H9 (cell line): Measurements from ENCODE around the gene RNF20. TPM values are rescaled to one million over a fixed set of nuclear protein-coding genes. Genes with fewer than 3 reads are reported as not detected.
A peak's percentile ranks its signal among the peaks of the same experiment; 100 is the strongest.

Source experiments
- DNase-seq: peaks from one replicate; pipeline ENCODE4 v3.0.0-alpha.2; 2017
- H2AFZ ChIP-seq: one replicate; pipeline ENCODE4 v1.6.1; 2013; ENCODE audit warnings: mild to moderate bottlenecking, low read length, control low read depth, moderate library complexity
- H2AK5ac ChIP-seq: 2 replicates; pipeline ENCODE4 v1.6.1; 2013; ENCODE audit warnings: low read length, control low read depth, mixed read lengths; ENCODE audit not compliant: insufficient read length
- H2BK120ac ChIP-seq: one replicate; pipeline ENCODE4 v1.6.1; 2013; ENCODE audit warnings: low read depth, mild to moderate bottlenecking, low read length, control low read depth, inconsistent platforms; ENCODE audit not compliant: poor library complexity, severe bottlenecking
- H2BK12ac ChIP-seq: 2 replicates; pipeline ENCODE4 v1.6.1; 2013; ENCODE audit warnings: low read length, control low read depth, mixed read lengths, low read depth; ENCODE audit not compliant: insufficient read length
- H2BK15ac ChIP-seq: 2 replicates; pipeline ENCODE4 v1.6.1; 2013; ENCODE audit warnings: low read depth, low read length, control low read depth
- H2BK20ac ChIP-seq: one replicate; pipeline ENCODE4 v1.6.1; 2013; ENCODE audit warnings: low read depth, mild to moderate bottlenecking, low read length, control low read depth, inconsistent platforms; ENCODE audit not compliant: poor library complexity, severe bottlenecking
- H2BK5ac ChIP-seq: 2 replicates; pipeline ENCODE4 v1.6.1; 2013; ENCODE audit warnings: low read length, control low read depth, mixed read lengths; ENCODE audit not compliant: insufficient read length
- H3K14ac ChIP-seq: 2 replicates; pipeline ENCODE4 v1.6.1; 2013; ENCODE audit warnings: low read length, control low read depth; ENCODE audit not compliant: insufficient read depth
- H3K18ac ChIP-seq: 2 replicates; pipeline ENCODE4 v1.6.1; 2013; ENCODE audit warnings: low read depth, mild to moderate bottlenecking, mixed read lengths, low read length, control low read depth; ENCODE audit not compliant: insufficient read length
- H3K23ac ChIP-seq: 2 replicates; pipeline ENCODE4 v1.6.1; 2013; ENCODE audit warnings: low read length, control low read depth, mixed read lengths, low read depth; ENCODE audit not compliant: insufficient read length
- H3K23me2 ChIP-seq: 2 replicates; pipeline ENCODE4 v1.6.1; 2013; ENCODE audit warnings: low read depth, mild to moderate bottlenecking, mixed read lengths, low read length, control low read depth; ENCODE audit not compliant: insufficient read length, poor library complexity, severe bottlenecking
- H3K27ac ChIP-seq: 2 replicates; pipeline ENCODE4 v1.5.1; 2013; ENCODE audit warnings: low read length, control low read depth, mixed read lengths, low read depth; ENCODE audit not compliant: insufficient read length
- H3K27me3 ChIP-seq: 2 replicates; pipeline ENCODE4 v1.6.1; 2013; ENCODE audit warnings: low read length, control low read depth, inconsistent platforms; ENCODE audit not compliant: insufficient read depth
- H3K4ac ChIP-seq: 2 replicates; pipeline ENCODE4 v1.6.1; 2013; ENCODE audit warnings: low read depth, mild to moderate bottlenecking, control low read depth, inconsistent platforms, low read length, moderate library complexity
- H3K4me1 ChIP-seq: 2 replicates; pipeline ENCODE4 v1.6.1; 2013; ENCODE audit warnings: low read length, control low read depth, inconsistent platforms; ENCODE audit not compliant: insufficient read depth
- H3K4me2 ChIP-seq: 2 replicates; pipeline ENCODE4 v1.6.1; 2013; ENCODE audit warnings: low read length, control low read depth, mixed read lengths; ENCODE audit not compliant: insufficient read length, insufficient read depth
- H3K56ac ChIP-seq: 2 replicates; pipeline ENCODE4 v1.6.1; 2013; ENCODE audit warnings: low read depth, mild to moderate bottlenecking, mixed read lengths, low read length, control low read depth; ENCODE audit not compliant: insufficient read length
- H3K79me1 ChIP-seq: 2 replicates; pipeline ENCODE4 v1.6.1; 2013; ENCODE audit warnings: low read depth, mild to moderate bottlenecking, moderate library complexity, low read length, control low read depth, inconsistent platforms; ENCODE audit not compliant: insufficient read depth, poor library complexity, severe bottlenecking
- H3K79me2 ChIP-seq: 2 replicates; pipeline ENCODE4 v1.6.1; 2013; ENCODE audit warnings: low read length, control low read depth, inconsistent platforms; ENCODE audit not compliant: insufficient read depth
- H3K9ac ChIP-seq: 2 replicates; pipeline ENCODE4 v1.6.1; 2013; ENCODE audit warnings: low read length, control low read depth, mixed read lengths; ENCODE audit not compliant: insufficient read length; ENCODE audit errors: extremely low read depth
- H3K9me3 ChIP-seq: one replicate; pipeline ENCODE4 v1.6.1; 2013; ENCODE audit warnings: low read depth, low read length, inconsistent platforms; ENCODE audit not compliant: control insufficient read depth
- H3T11ph ChIP-seq: one replicate; pipeline ENCODE4 v1.6.1; 2013; ENCODE audit warnings: mild to moderate bottlenecking, low read length, control low read depth, inconsistent platforms
- H4K20me1 ChIP-seq: one replicate; pipeline ENCODE4 v1.6.1; 2013; ENCODE audit not compliant: control insufficient read depth, insufficient read length, insufficient read depth
- H4K5ac ChIP-seq: 2 replicates; pipeline ENCODE4 v1.6.1; 2013; ENCODE audit warnings: low read depth, mild to moderate bottlenecking, mixed read lengths, low read length, control low read depth; ENCODE audit not compliant: insufficient read length
- H4K8ac ChIP-seq: replicated peaks from 2 replicates; pipeline ENCODE4 v1.6.1; 2013; ENCODE audit warnings: low read length, control low read depth, mixed read lengths, low read depth; ENCODE audit not compliant: insufficient read length
- H4K91ac ChIP-seq: 2 replicates; pipeline ENCODE4 v1.6.1; 2013; ENCODE audit warnings: low read depth, mild to moderate bottlenecking, moderate library complexity, mixed read lengths, low read length, control low read depth; ENCODE audit not compliant: insufficient read length
- H3K27ac Mint-ChIP-seq, 3 experiments: 2 replicates in 2 of 3; 3 replicates in 1 of 3; pipeline ENCODE4 v1.8.0; 2020 to 2021; ENCODE audit warnings: mixed read lengths in 3 of 3, mild to moderate bottlenecking in 1 of 3, moderate library complexity in 1 of 3
- H3K27me3 Mint-ChIP-seq: 2 replicates; pipeline ENCODE4 v1.8.0; 2021; ENCODE audit warnings: low read depth, mild to moderate bottlenecking, moderate library complexity, mixed read lengths
- H3K36me3 Mint-ChIP-seq, 3 experiments: 2 replicates in 2 of 3; 3 replicates in 1 of 3; pipeline ENCODE4 v1.8.0; 2020 to 2021; ENCODE audit warnings: low read depth in 3 of 3, mixed read lengths in 3 of 3; ENCODE audit not compliant: insufficient read depth in 1 of 3
- H3K4me1 Mint-ChIP-seq, 2 experiments: 2 replicates each; pipeline ENCODE4 v1.8.0; 2020; ENCODE audit warnings: mixed read lengths in 2 of 2
- H3K4me3 Mint-ChIP-seq, 2 experiments: 2 replicates in 1 of 2; 3 replicates in 1 of 2; pipeline ENCODE4 v1.8.0; 2020 to 2021; ENCODE audit warnings: mild to moderate bottlenecking in 2 of 2, mixed read lengths in 2 of 2, moderate library complexity in 1 of 2
- H3K9me3 Mint-ChIP-seq, 2 experiments: 2 replicates in 1 of 2; 3 replicates in 1 of 2; pipeline ENCODE4 v1.8.0; 2020; ENCODE audit warnings: mild to moderate bottlenecking in 2 of 2, mixed read lengths in 2 of 2, moderate library complexity in 1 of 2
- CTCF ChIP-seq: fragments of 200-600 bp; sonication (generic); conservative IDR thresholded peaks from 3 replicates; pipeline ENCODE4 v1.8.0; 2021; ENCODE audit warnings: antibody characterized with exemption, mild to moderate bottlenecking
- WGBS: extraction: QIAGEN DNeasy Blood & Tissue Kit; methylation state at CpG from one replicate; pipeline ENCODE4 v1.1.7; 2013; ENCODE audit warnings: missing lambda C conversion rate, low lambda C conversion rate, mixed read lengths; ENCODE audit not compliant: insufficient read length; ENCODE audit errors: extremely low coverage; 5-methylcytosine and 5-hydroxymethylcytosine counted together
- total RNA-seq: library from RNA; stranded (reverse); gene quantifications from 2 replicates; pipeline ENCODE4 v1.2.1, GENCODE V29; 2021

Gene RNF20
- total RNA-seq, 1 experiment from 2014 or later: 48.5 TPM

DNA sequence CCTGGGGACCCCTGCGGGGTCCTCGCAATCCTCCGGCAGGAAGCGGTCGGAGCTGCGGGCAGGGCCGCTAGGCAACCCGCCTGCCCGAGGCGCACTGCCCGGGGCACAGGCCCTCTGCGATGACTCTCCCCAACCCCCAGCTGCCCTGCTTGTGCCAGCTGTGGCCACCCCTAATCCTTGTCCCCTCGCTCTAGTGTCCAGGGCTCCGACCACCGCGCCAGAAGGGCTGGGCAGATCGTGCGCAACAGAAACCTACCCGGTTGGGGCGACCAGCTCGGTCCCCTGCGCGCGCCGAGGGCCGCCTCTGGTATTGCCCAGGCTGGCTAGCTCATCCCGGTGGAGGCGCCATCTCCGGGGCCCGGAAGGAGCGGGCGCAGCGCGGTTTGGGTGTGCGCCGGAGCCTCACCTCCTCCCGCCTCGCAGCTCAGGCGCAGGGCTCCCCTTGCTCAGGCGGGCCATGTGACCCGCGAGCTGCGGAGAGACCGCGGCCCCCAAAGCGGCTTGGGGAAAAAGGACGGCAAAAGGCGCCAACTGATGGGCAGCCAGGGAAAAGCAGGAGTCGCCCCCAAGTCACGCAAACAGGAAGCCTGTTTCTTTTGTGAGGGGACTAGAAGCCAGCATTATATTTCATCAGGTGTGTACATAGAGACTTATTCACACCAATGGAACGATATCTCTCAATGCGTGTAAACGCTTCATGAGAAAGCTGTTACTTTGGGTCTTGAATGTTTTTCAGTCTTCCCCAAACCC is 46.8 kb upstream of the RNF20 start:
- H2BK20ac ChIP-seq: no peak overlapping the region
- no peaks in the 10 kb centered on the region for H3K79me1 ChIP-seq
- peak; percentile 51 for TF ChIP-seq CTCF
- H3K9ac ChIP-seq: peak overlapping the region; percentile 66
- H4K5ac ChIP-seq: no peak overlapping the region
- H3K18ac ChIP-seq: peak overlapping the region; percentile 79
- H3K27me3 ChIP-seq: no peaks in the 10 kb centered on the region
- H2BK5ac ChIP-seq: no peak overlapping the region
- H2AFZ ChIP-seq: peak overlapping the region; percentile 1
- no peak overlapping the region for H4K91ac ChIP-seq
- H3K27me3 Mint-ChIP-seq: peaks cover 12% of the 10 kb centered on the region
- peak; percentile 89 for DNase-seq
- no peak overlapping the region for H3K4ac ChIP-seq
- H2BK15ac ChIP-seq: no peak overlapping the region
- H3K4me3 Mint-ChIP-seq: peak overlapping the region; percentile 87 to 92
- no peak overlapping the region for H3K23ac ChIP-seq
- no peaks in the 10 kb centered on the region for H3K9me3 Mint-ChIP-seq
- no peaks in the 10 kb centered on the region for H3K4me1 ChIP-seq
- H4K8ac ChIP-seq: no peak overlapping the region
- H2BK120ac ChIP-seq: no peak overlapping the region
- H3K56ac ChIP-seq: no peak overlapping the region
- no peaks in the 10 kb centered on the region for H3K9me3 ChIP-seq
- H3K27ac ChIP-seq: no peak overlapping the region
- no peak overlapping the region for H2AK5ac ChIP-seq
- no peak overlapping the region for H2BK12ac ChIP-seq
- H3K4me2 ChIP-seq: peak overlapping the region; percentile 59
- peak overlapping the region; percentile 83 for H3K14ac ChIP-seq
- no peaks in the 10 kb centered on the region for H4K20me1 ChIP-seq
- H3K23me2 ChIP-seq: peaks cover 11% of the 10 kb centered on the region
- no peak overlapping the region for H3T11ph ChIP-seq
- no peaks in the 10 kb centered on the region; a peak in 2 of 7 replicates for H3K36me3 Mint-ChIP-seq
- peaks cover 15 to 16% of the 10 kb centered on the region in 2 experiments for H3K4me1 Mint-ChIP-seq
- WGBS: no CpG with 5 or more reads among the region's 53 CpGs
- peak overlapping the region in 2 of 3 experiments; percentile 93 to 98; a peak in 2 of 7 replicates for H3K27ac Mint-ChIP-seq
- H3K79me2 ChIP-seq: no peaks in the 10 kb centered on the region
